GM21367 (cell line): ENCODE results near the gene CDC25B.
A peak's percentile ranks its signal among the peaks of the same experiment; 100 is the strongest.

Experiments
- ATAC-seq: cut with Tn5 transposase; IDR thresholded peaks from one replicate; pipeline ENCODE4 v1.9.1; 2021; ENCODE audit not compliant: unreplicated experiment

CDC25B gene

GRCh38 chr20:3795511-3796468 is at the start of gene CDC25B:
Gene CDC25B (plus strand): TSS chr20:3796310. CDS start chr20:3796532, 222 bp downstream.
- peak; percentile 43 for ATAC-seq

DNA sequence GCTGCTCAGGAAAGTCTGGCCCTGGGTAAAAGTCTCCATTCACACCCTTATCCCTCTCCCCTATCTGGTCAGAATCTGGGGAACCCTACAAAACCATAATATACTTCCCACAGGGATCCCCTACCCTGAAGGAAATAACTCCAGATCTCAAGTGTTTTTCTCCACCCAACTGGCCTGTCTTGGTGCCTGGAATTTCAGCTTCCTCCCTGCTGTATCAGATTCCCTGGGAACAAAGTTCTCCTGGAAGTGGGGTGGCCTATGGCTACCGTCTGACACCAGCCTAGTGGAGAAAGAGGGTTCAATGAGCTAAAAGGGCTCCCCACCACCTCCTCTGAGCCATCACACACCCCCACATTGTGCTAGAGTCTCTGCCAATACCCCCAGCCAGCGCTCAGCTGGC is 48.6 kb upstream of the CDC25B start:
- ATAC-seq: no peak

- ATAC-seq: no peak
Measured at GRCh38 chr20:3748073-3748472, 48.0 kb upstream of the CDC25B start.

- no peak for ATAC-seq
Measured at GRCh38 chr20:3749087-3749688, 46.9 kb upstream of the CDC25B start.

- ATAC-seq: no peak
Measured at GRCh38 chr20:3749689-3750531, 46.2 kb upstream of the CDC25B start.

DNA sequence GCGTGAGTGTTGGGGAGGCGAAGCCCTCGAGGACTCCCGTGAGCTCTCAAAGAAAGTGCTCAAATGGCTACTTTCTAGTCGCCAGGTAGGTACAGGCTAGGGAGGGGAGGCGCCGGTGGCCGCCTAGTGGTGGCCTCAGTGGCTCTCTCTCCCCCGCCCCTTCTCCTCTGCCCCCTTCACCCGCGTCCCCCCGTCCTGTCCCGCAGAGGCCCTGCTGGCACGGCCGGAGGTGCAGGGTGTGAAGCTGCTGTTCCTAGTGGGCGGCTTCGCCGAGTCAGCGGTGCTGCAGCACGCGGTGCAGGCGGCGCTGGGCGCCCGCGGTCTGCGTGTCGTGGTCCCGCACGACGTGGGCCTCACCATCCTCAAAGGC is 44.8 kb upstream of the CDC25B start:
- no peak for ATAC-seq

- no peak for ATAC-seq
Measured at GRCh38 chr20:3751675-3752385, 44.3 kb upstream of the CDC25B start.

DNA sequence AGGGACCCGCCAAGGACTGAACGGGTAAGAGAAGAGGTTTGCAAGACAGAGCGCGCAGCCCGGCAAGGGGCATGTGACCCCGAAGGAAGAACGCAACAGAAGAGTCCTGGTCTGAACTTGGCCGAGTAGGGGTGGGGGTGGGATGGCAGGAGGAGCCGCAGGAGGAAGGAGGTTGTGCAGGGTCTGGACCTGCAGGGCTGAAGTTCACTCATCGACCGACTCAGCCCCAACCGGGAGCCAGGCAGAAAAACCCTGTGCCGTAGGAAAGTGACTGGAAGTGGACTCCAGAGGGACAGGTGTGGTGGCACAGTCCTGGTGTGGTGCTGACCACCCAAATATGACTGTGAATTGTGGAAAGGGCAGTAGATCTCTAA is 43.7 kb upstream of the CDC25B start:
- no peak for ATAC-seq

GRCh38 chr20:3753098-3753497 is 43.0 kb upstream of the CDC25B start:
- no peak for ATAC-seq

DNA sequence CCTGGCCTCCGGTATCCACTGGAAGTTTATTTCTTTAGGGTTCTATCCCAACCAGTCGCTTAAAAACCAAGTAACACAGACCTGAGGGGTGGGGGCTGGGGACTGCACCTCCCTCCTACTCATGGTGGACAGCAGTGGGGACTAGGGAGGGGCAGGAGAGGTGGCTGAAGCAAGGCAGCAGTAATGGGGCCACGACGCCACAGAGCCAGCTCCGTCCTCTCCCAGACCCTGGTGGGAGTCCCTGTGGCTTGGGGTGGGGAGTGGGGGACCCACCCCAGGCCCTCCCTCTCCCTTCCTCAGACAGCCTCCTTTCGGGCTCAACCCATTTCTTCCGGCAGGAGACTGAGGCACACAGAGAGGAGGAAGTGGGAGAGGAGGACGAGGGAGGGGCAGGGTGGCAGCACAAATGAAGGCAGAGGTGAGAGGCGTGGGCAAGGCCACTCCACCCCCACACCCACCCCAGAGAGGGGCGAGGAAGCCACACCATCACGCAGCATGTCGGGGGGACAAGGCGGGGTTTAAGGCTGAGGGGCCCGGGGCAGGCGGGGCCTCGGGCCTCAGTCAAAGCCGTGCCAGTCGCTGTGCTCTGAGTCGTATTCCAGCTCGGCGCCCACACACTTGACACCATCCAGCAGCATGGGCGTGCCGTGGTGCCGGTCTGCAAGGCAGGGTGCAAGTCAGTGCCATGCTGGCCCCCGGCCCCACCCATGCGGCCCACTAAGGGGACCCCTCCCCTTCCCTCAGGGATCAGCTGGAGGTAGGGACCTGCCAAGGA is 42.4 kb upstream of the CDC25B start:
- no peak for ATAC-seq

DNA sequence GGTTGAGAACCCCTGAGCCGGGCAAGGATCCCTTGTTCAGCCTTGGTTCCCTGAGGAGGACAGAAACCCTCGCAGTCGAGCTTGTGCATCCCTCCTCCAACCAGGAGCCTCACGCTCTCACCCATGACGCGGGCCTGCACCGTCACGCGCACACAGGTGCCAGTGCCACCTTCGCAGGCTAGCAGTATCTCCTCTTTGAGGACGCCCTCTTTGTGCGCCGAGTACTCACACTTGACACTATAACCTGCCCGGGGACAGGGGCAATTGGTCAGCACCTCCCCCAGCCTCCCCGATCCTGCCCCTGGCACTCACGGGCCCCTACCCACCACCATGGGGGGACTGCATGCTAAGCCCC is 41.9 kb upstream of the CDC25B start:
- ATAC-seq: no peak

DNA sequence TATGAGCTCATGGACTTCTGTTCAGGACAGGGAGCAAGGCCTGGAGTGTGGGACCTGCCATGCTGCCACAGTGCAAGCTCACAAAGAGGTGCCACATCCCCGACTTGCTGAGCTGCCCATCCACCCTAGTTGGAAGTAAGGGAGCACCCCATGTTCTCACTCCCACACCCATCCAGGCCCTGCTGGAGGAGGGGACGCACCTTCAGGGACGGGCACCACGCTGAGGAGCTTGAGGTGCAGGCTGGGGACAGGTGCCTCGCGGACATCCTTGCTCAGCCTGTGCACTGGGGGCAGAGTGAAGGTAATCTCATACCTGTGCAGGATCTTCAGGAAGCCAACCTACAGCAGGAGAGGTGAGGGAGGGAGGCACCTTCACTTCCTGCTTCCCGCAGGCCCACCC is 40.8 kb upstream of the CDC25B start:
- ATAC-seq: no peak

DNA sequence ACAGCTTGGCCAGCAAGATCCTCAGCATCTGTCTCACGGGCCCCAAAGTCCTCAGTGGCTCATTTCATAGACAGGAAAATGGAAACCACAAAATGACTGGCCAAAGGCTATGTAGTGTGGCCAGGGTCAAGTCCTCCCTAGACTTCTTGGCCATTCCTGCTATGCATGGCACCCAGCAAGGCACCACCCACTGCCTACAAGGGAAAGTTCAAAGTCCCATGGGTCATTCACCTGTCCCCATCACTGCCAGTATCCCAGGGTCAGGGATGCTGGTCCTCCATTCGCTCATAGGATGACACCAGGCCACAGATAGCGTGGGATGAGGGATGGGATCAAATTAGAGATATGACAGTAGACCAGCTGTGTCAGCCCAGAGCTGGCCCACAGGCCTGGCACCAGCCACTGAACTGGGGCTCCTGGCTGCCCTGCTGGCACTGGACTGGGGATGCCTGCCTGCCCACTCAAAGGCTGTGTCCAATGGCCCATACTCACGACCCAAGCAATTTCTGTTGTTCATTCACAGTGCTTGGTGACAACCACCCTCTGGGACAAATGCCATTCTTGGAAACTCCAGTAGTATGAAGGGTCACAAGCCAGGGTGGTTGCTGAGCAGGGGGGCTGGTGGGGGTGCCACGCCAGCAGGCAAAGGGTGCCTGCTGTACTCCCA is 40.2 kb upstream of the CDC25B start:
- no peak for ATAC-seq

DNA sequence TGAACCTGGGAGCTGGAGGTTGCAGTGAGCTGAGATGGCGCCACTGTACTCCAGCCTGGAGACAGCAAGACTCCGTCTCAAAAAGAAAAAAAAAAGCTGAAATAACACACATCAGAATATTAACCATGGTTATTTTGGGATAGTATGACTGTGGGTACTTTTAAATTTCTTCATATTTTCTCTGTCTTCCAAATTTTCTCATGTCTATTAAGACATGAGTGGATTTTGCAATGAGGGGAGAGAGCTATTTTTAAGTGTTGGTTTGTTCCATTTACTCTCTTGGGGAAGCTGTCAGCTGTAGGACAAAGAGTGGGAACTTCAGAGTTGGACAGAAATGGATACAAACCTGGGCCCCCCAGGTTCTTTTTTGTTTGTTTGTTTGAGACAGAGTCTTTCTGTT is 38.8 kb upstream of the CDC25B start:
- no peak for ATAC-seq

DNA sequence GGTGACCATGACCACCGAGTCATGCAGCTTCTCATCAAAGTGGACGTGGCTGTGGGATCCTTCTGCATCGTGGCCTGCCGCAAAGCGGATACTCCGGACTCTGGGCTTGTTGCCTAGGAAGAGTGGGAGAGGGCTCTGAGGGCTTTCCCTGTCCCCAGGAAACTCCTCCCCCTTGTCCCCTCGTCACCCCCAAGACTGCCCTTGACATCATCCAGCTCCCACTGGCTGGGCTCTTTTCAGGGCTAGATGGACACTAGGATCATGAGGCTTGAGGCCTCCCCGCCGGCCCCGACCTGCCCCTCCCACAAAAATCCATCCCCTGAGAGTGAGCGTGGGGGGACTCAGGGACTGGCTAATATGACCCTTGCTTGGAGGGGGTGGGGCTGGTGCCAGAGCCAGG is 37.5 kb upstream of the CDC25B start:
- ATAC-seq: no peak

GRCh38 chr20:3759316-3759823 is 36.7 kb upstream of the CDC25B start:
- no peak for ATAC-seq

- no peak for ATAC-seq
Measured at GRCh38 chr20:3759884-3760283, 36.2 kb upstream of the CDC25B start.

DNA sequence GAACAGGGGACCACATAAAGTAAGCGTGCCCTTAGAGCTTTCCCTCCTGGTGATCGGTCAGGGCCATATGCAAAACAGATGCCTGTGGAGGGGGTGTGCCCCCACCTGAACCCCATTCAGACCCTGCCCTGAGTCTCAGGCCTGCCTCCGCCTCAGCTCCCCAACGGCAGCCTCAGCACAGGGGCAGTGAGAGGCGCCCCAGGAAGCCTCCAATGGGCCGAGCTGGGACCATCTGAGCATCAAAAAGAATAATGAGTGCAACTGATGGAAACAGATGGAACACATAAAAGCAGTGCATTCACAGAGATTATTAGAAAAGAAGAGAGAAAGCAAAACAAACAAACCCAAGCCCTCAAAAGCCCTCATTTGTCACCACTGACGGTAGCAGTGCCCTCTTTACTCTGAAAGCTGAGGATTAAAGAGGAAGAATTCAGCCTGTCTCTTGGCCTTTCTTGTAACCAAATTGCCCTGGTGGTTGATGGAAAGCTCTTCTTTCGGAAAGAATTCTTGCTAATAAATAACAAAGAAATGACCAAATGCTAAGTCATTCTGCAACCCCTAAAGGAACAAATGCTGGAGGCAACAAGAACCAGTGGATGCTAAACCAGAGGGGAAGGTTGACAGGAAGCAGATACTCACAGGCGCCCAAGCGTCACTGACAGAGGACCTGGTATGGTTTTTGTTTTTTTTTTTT is 35.3 kb upstream of the CDC25B start:
- ATAC-seq: no peak
